Peyer's patch (tissue), 4 donors: ENCODE data around the gene GALNS. TPM values are rescaled to one million over a fixed set of nuclear protein-coding genes. Genes with fewer than 3 reads are reported as not detected.

Source experiments
- DNase-seq, 3 donors: peaks; one replicate each; pipeline ENCODE4 v3.0.0-alpha.2; 2017 to 2019
- H3K27ac ChIP-seq, 4 donors: fragments of 200-600 bp; sonication (generic); one replicate each; pipeline ENCODE4 v1.5.1; 2016 to 2019
- H3K27me3 ChIP-seq, 2 donors: fragments of 200-600 bp; sonication (generic); one replicate each; pipeline ENCODE4 v1.5.1; 2019
- H3K36me3 ChIP-seq, 3 donors: fragments of 200-600 bp; sonication (generic); one replicate each; pipeline ENCODE4 v1.5.1; 2016 to 2019
- H3K4me1 ChIP-seq, 4 donors: fragments of 200-600 bp; sonication (generic); one replicate each; pipeline ENCODE4 v1.5.1; 2016 to 2019
- H3K4me3 ChIP-seq, 4 donors: fragments of 200-600 bp; sonication (generic); 1 replicate in 3 of 4; 2 replicates in 1 of 4; pipeline ENCODE4 v1.5.1; 2016 to 2019; ENCODE audit warnings: mild to moderate bottlenecking in 1 of 4
- H3K9me3 ChIP-seq, 4 donors: fragments of 200-600 bp; sonication (generic); one replicate each; pipeline ENCODE4 v1.5.1; 2016 to 2019; ENCODE audit warnings: mild to moderate bottlenecking in 1 of 4
- POLR2A ChIP-seq, 2 donors: fragments of 450-650 bp; IDR thresholded peaks; one replicate each; pipeline ENCODE4 v1.5.1; 2017; ENCODE audit warnings: antibody characterized with exemption in 2 of 2, mild to moderate bottlenecking in 2 of 2, moderate library complexity in 2 of 2
- total RNA-seq, 4 donors: library from RNA; depleted of rRNA; stranded (reverse); fragments of >200 nt; gene quantifications; one replicate each; pipeline ENCODE4 v1.1.0, GENCODE V29; 2016
- TF ChIP-seq, protein P1 (sequence below), 6 experiments: fragments of 450-650 bp in 4 of 6; fragments of 200-600 bp in 2 of 6; sonication (generic) in 1 of 6; IDR thresholded peaks; one replicate each; pipeline ENCODE4 v1.5.1; 2017 to 2019; ENCODE audit warnings: antibody characterized with exemption in 6 of 6, mild to moderate bottlenecking in 3 of 6, moderate library complexity in 1 of 6

The GALNS gene
- total RNA-seq, 4 donors from 2014 or later: 46.4 to 180 (median 133) TPM

DNA sequence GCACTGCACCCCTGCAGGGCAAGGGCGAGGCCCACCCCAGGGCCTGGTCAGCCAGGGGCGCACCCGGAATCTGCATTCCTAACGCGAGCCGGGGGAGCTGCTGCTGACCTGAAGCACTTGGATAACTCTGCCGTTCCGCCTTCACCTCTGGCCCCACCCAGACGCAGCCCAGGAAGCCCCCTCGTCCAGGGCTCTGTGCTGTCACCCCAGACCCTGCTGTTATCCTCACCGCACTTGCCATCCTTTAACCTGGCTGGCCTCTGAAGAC, 23.0 kb upstream of the GALNS start:
- Histone ChIP-seq H3K36me3 (peaks cover 0 to 9% (median 0%) of the 10 kb centered on the region in 3 donors), H3K4me3 (no peak overlapping the region), H3K9me3 (no peaks in the 10 kb centered on the region), H3K27ac (no peak overlapping the region), H3K27me3 (no peaks in the 10 kb centered on the region), H3K4me1 (peaks cover 0 to 18% (median 2%) of the 10 kb centered on the region in 4 donors)
- no peak for TF ChIP-seq POLR2A (IDR thresholded peaks at IDR 0.05)
- TF ChIP-seq, protein P1, sequence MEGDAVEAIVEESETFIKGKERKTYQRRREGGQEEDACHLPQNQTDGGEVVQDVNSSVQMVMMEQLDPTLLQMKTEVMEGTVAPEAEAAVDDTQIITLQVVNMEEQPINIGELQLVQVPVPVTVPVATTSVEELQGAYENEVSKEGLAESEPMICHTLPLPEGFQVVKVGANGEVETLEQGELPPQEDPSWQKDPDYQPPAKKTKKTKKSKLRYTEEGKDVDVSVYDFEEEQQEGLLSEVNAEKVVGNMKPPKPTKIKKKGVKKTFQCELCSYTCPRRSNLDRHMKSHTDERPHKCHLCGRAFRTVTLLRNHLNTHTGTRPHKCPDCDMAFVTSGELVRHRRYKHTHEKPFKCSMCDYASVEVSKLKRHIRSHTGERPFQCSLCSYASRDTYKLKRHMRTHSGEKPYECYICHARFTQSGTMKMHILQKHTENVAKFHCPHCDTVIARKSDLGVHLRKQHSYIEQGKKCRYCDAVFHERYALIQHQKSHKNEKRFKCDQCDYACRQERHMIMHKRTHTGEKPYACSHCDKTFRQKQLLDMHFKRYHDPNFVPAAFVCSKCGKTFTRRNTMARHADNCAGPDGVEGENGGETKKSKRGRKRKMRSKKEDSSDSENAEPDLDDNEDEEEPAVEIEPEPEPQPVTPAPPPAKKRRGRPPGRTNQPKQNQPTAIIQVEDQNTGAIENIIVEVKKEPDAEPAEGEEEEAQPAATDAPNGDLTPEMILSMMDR (IDR thresholded peaks at IDR 0.05): no peak
- DNase-seq: no peak

DNA sequence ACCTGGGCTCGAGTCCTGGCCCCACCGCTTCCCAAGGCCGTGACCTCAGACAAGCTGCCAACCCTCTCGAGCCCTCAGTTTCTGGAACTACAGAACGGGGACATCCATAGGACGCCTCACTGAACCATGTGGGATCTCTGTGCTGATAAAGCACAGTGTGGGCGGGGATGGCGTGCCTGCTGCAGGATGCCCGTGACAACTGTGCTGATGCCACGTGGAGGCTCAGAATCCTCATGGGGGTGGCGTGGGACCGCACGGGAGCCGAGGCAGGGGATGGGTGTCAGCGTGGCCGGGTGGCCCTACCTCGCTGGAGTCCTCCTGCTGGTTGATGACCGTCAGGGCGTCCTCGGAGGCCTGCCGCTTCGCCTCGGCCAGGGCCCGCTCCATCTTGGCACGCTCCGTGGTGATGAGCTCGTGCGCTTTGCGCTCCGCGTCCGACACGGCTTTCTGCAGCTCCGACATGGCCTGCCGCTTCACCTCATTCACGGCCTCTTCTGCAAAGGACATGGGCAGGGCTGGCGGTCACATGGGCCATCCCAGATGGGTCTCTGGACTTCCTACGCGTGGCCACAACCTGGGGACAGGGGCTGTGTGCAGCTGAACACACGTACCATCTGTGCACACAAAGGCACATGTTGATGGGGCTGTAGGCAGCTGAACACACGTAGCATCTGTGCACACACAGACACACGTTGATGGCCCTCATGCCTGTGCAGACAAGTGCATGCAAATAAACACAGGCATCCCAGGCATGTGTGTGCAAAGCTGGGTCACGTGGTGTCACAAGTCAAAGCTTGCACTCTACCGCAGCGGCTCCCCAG, 22.4 kb upstream of the GALNS start:
- no peaks in the 10 kb centered on the region for H3K27me3 ChIP-seq
- no peak overlapping the region for H3K4me3 ChIP-seq
- peaks cover 0 to 4% (median 0%) of the 10 kb centered on the region in 3 donors for H3K36me3 ChIP-seq
- H3K4me1 ChIP-seq: peaks cover 0 to 18% (median 2%) of the 10 kb centered on the region in 4 donors
- no peak for DNase-seq
- H3K27ac ChIP-seq: no peak overlapping the region
- H3K9me3 ChIP-seq: no peaks in the 10 kb centered on the region
- no peak for TF ChIP-seq POLR2A (IDR thresholded peaks at IDR 0.05)
- TF ChIP-seq, protein P1 (IDR thresholded peaks at IDR 0.05): no peak

DNA sequence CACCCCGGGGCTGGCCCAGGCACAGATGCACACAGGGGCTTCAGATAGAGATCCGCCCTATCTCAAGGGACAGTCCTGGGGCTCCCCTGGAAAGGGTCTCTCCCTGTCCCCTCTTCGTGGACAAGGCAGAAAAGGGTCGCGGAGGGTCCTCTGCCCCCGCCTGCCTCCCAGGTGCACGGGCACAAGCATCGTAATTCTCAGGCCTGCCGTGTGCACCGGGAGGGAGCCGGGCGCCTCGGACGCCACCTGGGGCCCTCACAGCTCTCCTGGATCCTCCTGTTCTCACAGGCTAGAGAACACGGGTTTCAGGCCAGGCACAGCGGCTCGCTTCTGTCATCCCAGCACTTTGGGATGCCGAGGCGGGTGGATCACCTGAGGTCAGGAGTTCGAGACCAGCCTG, 21.6 kb upstream of the GALNS start:
- Histone ChIP-seq H3K9me3 (no peaks in the 10 kb centered on the region), H3K27me3 (no peaks in the 10 kb centered on the region), H3K27ac (no peak overlapping the region), H3K4me3 (no peak overlapping the region), H3K36me3 (peaks cover 0 to 4% (median 0%) of the 10 kb centered on the region in 3 donors), H3K4me1 (peaks cover 0 to 18% (median 2%) of the 10 kb centered on the region in 4 donors)
- TF ChIP-seq POLR2A (IDR thresholded peaks at IDR 0.05): no peak
- TF ChIP-seq, protein P1 (IDR thresholded peaks at IDR 0.05): no peak
- DNase-seq: no peak

DNA sequence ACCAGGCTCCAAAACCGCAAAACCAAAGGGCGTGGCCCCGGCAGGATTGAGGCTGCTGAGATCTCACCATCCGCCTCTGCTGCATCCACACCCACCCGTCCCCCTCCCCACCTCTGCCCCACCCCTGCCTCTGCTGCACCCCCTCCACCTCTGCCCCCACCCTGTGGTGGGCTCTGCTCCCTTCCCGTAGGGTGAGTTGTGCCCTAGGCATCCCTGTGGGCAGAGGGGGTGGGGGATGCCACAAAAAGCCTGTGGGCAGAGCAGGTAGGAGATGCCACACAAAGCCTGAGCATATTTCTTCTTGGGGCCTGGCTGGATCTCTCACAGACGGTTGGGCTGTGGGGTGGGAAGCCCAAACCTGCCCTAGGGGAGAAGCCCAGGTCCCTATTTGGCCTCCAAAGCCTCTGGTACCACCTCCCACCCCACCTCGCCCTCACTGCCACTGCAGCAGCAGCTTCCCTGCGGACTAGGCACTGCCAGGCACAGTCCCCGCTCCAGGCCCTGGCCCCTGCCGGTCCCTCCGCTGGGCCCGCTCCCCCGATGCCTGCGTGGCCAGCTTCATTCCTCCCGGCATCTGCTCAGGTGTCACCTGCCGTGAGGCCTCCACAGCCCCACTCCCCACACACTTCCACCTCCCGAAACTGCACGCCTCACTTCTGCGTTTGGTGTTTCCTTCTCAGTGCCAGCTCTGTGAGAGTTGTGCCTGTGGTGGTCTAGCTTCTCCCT, 21.0 kb upstream of the GALNS start:
- Histone ChIP-seq H3K27me3 (no peaks in the 10 kb centered on the region), H3K36me3 (peaks cover 0 to 4% (median 0%) of the 10 kb centered on the region in 3 donors), H3K4me3 (no peak overlapping the region), H3K27ac (no peak overlapping the region), H3K4me1 (peaks cover 0 to 18% (median 2%) of the 10 kb centered on the region in 4 donors), H3K9me3 (no peaks in the 10 kb centered on the region)
- no peak for DNase-seq
- no peak for TF ChIP-seq POLR2A (IDR thresholded peaks at IDR 0.05)
- TF ChIP-seq, protein P1 (IDR thresholded peaks at IDR 0.05): no peak

DNA sequence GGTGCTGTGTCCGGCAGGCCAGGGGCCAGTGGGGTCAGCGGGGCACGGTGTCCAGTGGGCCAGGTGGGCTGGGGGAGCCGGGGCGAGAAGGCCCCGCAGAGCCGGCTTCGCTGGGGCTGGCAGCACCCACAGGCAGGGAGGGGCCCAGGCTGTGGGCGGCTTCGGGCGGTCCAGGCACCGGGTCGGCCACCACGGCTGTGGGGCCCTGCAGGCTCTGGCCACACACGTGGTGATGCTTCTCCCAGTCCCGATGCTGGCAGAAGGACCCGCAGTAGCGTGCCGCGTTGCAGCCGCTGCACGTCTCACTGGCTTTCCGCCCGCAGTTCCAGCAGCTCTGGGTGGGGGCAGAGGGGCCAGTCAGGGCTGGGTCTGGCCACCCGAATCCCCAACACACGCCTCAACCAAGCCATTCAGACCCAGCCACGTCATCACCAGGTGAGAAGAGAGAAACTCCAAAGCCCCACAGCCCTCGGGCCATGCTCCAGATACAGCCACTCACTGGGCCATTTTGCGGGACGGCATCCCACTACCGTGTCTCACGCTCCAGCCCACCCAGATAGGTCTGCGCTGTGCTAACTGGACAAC, 20.3 kb upstream of the GALNS start:
- H3K27me3 ChIP-seq: no peaks in the 10 kb centered on the region
- no peak overlapping the region for H3K27ac ChIP-seq
- H3K9me3 ChIP-seq: no peaks in the 10 kb centered on the region
- no peak overlapping the region for H3K4me3 ChIP-seq
- H3K36me3 ChIP-seq: peaks cover 0 to 4% (median 0%) of the 10 kb centered on the region in 3 donors
- TF ChIP-seq POLR2A (IDR thresholded peaks at IDR 0.05): no peak
- TF ChIP-seq, protein P1 (IDR thresholded peaks at IDR 0.05): no peak
- H3K4me1 ChIP-seq: peaks cover 0 to 16% (median 2%) of the 10 kb centered on the region in 4 donors
- DNase-seq: no peak
